CD4-positive, alpha-beta T cell treated with Interleukin-21 for 1 hour (primary cell): ENCODE measurements around the gene HELZ2.
"Not testable (repeated sequence)": the region's sequence is repeated elsewhere in the genome, so short reads cannot be mapped to it uniquely, and the experiment has no call there.

Experiments used
- DNase-seq: peaks from one replicate; pipeline ENCODE4 v3.0.0-alpha.2; 2020

HELZ2 gene

GRCh38 chr20:63577317-63577894 is 3.4 kb upstream of the HELZ2 start:
- no peak for DNase-seq

- DNase-seq, result no peak
These were observed 2.3 kb upstream of the HELZ2 start for GRCh38 chr20:63576311-63576710.

GRCh38 chr20:63574829-63575743 is 1.0 kb upstream of the HELZ2 start:
- no peak for DNase-seq

GRCh38 chr20:63573647-63574131 is 350 bp downstream of the HELZ2 start:
- no peak for DNase-seq

GRCh38 chr20:63572788-63573646 is 1.0 kb downstream of the HELZ2 start:
- no peak for DNase-seq

- DNase-seq, result no peak
These were observed 1.8 kb downstream of the HELZ2 start for GRCh38 chr20:63572071-63572787.

GRCh38 chr20:63571087-63571478 is 3.0 kb downstream of the HELZ2 start:
- DNase-seq, result not testable (repeated sequence)

- no peak for DNase-seq
These were observed 3.6 kb downstream of the HELZ2 start for GRCh38 chr20:63570281-63571086.

- no peak for DNase-seq
These were observed 4.8 kb downstream of the HELZ2 start for GRCh38 chr20:63568986-63569949.

GRCh38 chr20:63568170-63568981 is 5.7 kb downstream of the HELZ2 start:
- DNase-seq, result peak; percentile 21

- DNase-seq, result peak; percentile 73
These were observed 6.5 kb downstream of the HELZ2 start for GRCh38 chr20:63567386-63568169.

- DNase-seq, result peak; percentile 40
These were observed 7.0 kb downstream of the HELZ2 start for GRCh38 chr20:63567136-63567385.

- no peak for DNase-seq
These were observed 7.5 kb downstream of the HELZ2 start for GRCh38 chr20:63566395-63567135.

GRCh38 chr20:63565699-63566335 is 8.2 kb downstream of the HELZ2 start:
- no peak for DNase-seq

- no peak for DNase-seq
These were observed 8.9 kb downstream of the HELZ2 start for GRCh38 chr20:63565021-63565698.

GRCh38 chr20:63564036-63564810 is 9.8 kb downstream of the HELZ2 start:
- no peak for DNase-seq
